HG03378 (cell line): ENCODE results near the gene PSME3IP1.
"Not testable (repeated sequence)": the region's sequence is repeated elsewhere in the genome, so short reads cannot be mapped to it uniquely, and the experiment has no call there.

Experiments used
- ATAC-seq: cut with Tn5 transposase; IDR thresholded peaks from one replicate; pipeline ENCODE4 v1.9.1; 2021; ENCODE audit warnings: mild to moderate bottlenecking, moderate library complexity; ENCODE audit not compliant: unreplicated experiment

Gene PSME3IP1, protein sequence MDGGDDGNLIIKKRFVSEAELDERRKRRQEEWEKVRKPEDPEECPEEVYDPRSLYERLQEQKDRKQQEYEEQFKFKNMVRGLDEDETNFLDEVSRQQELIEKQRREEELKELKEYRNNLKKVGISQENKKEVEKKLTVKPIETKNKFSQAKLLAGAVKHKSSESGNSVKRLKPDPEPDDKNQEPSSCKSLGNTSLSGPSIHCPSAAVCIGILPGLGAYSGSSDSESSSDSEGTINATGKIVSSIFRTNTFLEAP

DNA sequence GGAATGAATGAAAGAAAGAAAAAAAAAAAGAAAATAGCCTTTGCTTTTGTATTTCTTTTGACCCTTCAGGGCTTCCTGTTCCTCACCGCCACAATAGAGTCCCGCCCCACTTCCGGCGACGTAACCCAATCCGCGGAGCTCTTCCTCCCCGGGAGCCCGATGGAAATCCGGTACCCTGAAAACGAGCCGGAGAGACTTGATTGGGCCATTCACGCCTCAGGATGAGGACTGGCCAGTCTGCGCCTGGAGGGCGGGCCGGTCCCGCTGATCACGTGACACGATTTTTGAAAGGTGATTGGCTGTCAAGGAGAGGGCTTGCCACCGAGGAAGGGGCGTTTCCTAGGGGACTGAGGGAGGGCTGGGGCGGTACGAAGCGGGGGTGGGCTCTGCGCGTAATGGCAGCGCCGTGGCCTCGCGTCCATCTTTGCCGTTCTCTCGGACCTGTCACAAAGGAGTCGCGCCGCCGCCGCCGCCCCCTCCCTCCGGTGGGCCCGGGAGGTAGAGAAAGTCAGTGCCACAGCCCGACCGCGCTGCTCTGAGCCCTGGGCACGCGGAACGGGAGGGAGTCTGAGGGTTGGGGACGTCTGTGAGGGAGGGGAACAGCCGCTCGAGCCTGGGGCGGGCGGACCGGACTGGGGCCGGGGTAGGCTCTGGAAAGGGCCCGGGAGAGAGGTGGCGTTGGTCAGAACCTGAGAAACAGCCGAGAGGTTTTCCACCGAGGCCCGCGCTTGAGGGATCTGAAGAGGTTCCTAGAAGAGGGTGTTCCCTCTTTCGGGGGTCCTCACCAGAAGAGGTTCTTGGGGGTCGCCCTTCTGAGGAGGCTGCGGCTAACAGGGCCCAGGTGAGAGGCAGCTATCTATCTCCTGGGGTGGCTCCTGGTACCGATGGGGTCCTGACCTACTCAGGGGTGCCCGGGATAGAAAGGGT lies at the start of gene PSME3IP1, which contains the start of gene RSPRY1:
TSS of gene PSME3IP1 (minus strand) at position 95 of the 927 bp plus-strand sequence. CDS start 12,185 bp downstream, outside the sequence.
TSS of gene RSPRY1 (plus strand) at position 385 of the 927 bp plus-strand sequence. CDS start 18,330 bp downstream, outside the sequence.
- ATAC-seq: peak; percentile 82

DNA sequence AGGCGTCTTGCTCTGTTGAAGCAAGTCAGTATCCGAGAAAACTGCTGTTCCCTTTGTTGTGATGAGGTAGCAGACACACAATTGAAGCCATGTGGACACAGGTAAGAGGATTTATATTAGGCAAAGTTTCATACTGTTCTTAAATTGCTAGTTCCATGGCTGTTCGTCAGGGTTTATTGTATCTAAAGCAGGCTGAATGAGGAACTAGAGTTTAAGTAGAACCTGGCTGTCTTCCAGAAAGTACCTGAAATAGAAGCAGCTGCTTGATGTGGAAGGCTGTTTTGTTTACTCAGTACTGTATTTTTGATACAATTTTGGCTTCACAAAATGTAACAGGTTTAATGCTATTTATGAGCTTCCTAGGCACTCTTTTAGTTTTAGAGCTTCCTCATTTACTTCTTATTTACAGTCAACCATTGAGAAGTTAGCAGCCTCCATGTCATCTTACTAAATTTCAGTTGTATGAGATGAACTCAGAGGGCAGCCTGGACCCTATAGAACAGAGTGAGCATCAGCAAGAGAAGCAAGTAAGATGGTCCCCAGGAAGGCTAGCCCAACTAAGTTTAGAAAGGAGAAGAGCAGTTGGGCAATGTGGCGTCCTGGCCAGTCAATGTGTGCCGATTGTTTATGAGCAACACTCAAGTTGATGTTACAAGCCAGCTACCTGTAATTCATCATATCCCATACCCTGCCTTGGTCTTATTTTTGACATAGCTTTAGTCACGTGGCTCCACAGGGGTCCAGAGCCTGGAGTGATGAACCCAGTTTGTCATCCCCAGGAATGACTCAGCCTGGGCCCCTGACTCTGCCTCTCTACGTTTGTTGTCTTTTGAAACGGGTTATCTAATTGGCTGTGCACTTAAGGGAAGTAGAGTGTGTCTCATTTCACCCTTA lies 49.5 kb upstream of the PSME3IP1 start:
- ATAC-seq: no peak

DNA sequence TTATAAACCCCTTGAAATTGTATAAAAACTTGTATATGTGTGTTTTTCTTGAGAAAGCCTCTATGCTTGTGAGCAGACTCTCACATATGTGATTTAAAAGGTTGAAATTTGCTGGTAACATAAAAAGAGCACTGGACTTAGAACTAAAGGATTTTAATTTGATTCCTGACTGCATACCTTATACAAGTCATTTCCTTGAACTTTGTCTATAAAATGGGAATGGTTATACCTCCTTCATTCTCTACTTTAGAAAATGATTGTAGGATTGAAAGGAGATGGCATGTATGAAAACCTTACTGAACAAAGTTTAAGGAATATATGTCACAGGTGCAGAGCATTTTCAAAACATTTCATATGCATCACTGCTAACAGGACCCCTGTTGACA lies 48.9 kb upstream of the PSME3IP1 start:
- ATAC-seq: no peak

DNA sequence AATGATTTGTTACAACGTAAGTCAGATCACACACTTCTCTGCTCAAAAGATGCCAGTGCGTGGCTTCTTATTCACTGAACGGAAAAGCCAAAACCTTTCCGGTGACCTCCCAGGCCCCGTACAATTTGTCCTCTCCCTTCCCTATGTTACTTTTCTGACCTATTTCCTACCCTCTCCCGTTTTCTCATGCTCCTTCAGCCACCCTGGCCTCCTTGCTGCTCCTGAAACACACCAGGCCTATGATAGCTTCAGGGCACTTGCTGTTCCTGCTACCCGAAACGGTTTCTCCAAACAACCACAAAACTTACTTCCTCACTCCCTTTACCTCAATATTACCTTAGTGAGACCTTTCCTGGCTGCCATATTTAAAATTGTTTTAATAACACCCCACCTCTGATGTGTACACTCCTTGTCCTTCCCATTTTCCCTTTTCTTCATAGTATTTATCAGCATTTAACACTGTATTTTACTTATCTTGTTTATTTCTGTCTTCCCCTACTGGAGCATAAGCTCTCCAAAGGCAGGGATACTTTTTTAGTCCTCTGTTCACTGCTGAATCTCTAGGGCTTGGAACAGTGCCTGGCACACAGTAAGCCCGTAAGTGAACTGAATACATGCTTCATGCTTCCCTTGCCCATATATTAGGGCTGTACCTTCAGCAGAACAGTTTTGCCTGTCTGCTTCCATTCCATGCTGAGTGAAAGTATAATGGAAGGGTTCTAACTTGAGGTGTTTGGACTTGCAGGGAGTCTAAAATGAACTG lies 48.3 kb upstream of the PSME3IP1 start:
- no peak for ATAC-seq

DNA sequence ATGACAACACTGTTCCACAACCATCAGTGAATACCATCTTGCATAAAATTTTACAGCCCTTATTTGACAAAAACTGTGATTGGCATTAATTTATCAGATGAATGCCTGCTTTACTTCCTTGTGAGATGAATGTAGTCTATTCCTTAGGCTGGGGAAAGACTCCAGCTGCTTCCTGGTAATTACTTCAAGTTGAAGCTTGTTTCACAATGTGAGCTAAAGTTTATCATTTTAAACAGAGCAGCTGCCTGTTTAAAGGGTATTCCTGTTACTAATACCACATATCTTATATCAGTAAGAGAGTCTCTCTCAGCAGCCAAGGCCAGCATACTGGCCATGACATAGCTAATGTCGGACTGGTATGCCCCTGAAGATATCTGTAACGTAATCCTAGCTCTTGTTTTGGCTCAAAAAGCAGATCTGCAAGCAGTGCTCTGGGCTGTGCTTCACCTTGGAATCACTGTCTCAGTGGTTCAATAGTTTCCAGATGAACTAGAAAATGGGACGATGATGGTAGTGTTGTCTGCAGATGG lies 46.0 kb upstream of the PSME3IP1 start:
- no peak for ATAC-seq

DNA sequence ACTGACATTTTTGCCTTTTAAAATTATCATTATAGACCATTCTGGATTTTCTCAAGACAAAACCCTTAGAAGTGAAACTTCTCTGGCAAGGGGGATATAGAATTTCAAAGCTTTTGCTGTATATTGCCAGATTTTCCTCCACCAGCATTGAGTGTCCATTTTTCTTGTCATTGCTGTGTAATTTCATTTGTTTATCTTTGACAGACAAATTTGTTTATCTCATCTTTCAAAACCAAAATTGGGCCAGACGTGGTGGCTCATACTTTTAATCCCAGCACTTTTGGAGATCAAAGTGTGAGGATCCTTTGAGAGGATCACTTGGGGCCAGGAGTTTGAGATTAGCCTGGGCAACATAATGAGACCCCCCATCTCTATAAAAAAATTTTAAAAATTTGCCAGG lies 43.2 kb upstream of the PSME3IP1 start:
- ATAC-seq: no peak

DNA sequence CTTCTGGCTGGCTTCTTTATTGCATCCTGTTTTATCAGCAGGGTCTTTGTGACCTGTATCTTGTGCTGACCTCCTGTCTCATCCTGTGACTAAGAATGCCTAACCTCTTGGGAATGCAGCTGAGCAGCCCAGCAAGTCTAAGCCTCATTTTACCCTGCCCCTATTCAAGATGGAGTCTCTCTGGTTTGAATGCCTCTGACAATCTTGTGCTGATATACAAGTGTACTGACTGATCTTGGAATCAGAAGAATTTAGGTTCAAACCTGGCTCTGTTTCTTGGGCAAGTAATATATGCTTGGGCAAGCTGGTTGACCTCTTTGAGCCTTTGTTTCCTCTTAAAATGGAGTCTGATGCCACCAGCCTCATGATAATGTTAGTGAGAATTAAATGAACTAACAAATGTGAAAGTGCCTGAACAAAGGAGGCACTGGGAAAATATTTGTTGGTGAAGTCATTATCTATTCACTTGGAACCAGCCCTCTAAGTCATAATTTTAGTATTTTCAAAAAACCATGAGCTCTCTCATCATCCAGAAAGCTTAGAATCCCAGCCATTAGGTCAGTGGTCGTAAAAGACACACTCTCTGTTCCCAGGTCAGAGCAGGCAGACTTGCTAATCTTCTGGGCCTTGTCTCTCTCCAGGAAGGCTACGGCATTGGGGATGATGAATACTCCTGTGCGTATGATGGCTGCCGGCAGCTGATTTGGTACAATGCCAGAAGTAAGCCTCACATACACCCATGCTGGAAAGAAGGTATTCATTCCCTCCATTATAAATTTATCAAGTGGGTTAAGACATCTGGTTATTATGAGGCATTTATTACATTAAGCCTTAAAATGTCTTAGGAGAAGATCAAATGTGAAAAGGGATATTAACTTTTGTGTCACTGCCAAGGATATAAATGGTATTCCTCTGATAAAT lies 41.1 kb upstream of the PSME3IP1 start:
- ATAC-seq: no peak

DNA sequence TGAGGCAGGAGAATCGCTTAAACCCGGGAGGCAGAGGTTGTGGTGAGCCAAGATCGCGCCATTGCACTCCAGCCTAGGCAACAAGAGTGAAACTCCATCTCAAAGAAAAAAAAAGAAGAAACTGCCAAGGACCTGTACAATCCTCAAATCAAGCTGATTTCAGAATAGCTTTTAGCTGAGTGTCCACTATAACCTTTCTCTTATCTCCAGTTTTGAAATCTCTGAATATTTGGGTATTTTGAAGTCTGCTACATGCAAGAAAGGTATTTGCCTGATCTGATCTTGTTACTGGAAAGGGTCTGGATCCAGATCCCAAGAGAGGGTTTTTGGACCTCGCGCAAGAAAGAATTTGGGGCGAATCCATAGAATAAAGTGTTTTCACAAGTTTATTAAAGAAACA lies 40.1 kb upstream of the PSME3IP1 start:
- no peak for ATAC-seq

DNA sequence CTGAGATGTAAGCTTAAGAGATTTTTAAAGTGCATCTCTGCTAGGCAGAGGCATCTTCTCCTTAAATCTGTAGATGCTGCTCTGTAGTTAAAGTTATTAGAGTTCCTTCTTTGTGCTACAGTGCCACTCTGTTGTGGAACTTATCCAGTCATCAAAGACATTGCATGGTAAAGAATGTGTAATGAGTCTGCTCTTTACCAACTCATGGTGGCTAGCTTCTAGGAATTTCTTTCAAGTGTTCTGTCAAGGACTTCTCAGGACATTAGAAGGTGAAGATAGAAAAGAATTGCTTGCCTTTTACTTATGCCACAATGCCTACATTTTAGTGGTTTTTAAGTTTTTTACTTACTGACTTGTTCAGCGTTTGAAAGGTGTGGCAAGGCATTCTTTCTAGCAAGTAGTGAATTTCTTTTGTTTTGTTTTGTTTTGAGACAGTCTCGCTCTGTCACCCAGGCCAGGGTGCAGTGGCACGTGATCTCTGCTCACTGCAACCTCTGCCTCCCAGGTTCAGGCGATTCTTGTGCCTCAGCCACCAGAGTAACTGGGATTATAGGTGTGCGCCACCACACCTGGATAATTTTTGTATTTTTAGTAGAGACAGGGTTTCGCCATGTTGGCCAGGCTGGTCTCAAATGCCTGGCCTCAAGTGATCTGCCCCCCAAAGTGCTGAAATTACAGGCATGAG lies 39.0 kb upstream of the PSME3IP1 start:
- ATAC-seq: no peak

DNA sequence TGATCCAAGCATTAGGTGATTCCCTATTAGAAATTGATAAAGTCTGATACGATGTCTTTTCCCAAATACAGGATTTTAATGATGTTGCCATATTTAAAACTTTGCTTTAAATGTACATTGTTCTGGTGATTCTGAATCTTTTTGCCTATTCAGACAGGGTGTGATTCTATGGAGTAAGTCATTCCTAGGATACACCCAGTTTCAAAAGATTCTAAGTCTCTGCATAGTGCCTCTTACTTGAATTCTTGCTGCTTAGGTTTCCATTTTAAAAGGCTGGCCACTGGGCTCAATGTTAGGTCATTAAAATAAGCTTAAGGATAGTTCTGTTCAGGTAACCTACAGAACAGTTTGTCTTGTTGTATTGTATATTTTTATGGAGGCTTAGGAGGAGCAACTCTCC lies 37.2 kb upstream of the PSME3IP1 start:
- ATAC-seq: no peak

DNA sequence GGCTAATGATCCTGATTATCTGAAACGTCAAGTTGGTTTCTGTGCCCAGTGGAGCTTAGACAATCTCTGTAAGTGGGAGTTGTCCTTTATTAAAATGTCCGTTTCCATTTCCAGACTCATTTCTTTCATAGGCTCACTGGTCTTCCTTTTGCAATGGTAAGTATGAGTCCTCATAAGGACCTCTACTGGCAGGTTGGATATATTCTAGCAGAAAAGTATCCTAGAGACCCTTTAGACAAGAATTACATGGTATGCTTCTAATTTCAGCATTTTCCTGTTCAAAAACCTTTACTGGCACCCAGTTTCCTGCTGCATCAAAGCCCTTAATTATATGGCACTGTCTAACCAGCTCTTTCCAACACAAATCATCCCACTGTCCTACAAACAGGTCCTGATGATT lies 31.1 kb upstream of the PSME3IP1 start:
- no peak for ATAC-seq

DNA sequence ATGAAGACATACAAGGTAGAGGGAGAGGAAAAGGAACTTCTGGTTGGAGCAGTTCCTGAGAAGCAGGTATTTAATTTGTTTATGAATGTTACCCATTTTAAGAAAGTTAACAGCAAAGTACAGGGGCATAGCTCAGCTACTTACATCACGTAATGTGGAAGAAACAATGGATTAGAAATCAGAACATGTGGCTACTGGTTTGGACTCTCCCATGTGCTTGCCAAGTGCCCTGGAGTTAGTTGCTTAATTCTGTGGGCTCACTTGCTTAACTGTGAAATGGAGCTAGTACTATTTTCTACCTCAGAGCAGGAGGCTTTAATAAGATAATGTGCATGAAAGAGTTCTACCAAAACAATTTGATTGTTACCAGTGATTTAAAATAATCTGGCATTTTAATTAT lies 27.6 kb upstream of the PSME3IP1 start:
- no peak for ATAC-seq

DNA sequence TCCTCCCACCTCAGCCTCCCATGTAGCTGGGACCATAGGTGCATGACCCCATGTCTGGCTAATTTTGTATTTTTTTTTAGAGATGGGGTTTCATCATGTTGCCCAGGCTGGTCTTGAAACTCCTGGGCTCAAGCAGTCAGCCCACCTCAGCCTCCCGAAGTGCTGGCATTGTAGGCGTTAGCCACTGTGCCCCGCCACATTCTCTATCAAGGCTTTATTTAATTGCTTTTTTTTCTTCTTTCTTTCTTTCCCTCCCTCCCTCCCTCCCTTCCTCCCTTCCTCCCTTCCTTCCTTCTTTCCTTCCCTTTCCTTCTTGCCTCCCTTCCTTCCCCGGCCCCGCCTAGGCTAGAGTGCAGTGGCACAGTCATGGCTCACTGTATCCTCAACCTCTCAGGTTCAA lies 23.9 kb upstream of the PSME3IP1 start:
- ATAC-seq: no peak

DNA sequence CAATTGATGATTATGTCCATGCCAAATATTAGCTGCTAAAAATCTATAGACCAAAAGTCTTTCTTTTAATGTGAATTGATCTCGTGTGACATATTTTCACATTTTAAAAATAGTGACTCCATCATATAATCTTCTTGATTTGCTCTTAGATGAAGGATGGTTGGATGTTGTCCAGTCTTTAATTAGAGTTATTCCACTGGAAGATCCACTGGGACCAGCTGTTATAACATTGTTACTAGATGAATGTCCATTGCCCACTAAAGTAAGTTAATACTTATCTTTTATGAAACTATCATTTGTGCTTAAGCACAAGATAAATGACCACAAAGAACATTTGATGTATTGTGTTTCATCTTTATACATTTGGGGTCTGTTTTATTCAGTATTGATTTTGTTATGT lies 23.1 kb upstream of the PSME3IP1 start:
- no peak for ATAC-seq

DNA sequence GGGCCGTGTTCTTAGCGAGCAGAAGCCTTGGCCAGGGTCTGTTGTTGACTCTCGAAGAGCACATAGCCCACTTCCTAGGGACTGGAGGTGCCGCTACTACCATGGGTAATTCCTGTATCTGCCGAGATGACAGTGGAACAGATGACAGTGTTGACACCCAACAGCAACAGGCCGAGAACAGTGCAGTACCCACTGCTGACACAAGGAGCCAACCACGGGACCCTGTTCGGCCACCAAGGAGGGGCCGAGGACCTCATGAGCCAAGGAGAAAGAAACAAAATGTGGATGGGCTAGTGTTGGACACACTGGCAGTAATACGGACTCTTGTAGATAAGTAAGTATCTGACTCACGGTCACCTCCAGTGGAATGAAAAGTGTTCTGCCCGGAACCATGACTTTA lies 18.8 kb upstream of the PSME3IP1 start:
- no peak for ATAC-seq

DNA sequence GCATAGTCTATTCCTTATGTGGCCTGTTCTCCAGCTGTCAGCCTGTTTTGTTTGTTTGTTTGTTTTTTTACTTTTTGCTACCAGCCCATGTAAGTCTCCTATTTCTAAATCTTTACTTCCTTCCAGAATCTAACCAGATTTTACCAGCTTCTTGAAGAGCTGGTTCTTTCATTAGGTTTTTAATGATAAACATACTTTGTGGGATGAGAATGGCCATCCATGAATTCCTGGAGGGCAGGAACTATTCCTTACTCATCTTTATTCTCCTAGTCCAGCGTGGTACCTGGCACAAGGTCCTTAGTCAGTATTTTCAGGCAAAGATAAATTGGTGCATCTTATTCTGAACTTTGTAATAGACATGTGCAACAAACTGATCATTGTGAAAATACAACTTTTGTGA lies 17.6 kb upstream of the PSME3IP1 start:
- no peak for ATAC-seq

DNA sequence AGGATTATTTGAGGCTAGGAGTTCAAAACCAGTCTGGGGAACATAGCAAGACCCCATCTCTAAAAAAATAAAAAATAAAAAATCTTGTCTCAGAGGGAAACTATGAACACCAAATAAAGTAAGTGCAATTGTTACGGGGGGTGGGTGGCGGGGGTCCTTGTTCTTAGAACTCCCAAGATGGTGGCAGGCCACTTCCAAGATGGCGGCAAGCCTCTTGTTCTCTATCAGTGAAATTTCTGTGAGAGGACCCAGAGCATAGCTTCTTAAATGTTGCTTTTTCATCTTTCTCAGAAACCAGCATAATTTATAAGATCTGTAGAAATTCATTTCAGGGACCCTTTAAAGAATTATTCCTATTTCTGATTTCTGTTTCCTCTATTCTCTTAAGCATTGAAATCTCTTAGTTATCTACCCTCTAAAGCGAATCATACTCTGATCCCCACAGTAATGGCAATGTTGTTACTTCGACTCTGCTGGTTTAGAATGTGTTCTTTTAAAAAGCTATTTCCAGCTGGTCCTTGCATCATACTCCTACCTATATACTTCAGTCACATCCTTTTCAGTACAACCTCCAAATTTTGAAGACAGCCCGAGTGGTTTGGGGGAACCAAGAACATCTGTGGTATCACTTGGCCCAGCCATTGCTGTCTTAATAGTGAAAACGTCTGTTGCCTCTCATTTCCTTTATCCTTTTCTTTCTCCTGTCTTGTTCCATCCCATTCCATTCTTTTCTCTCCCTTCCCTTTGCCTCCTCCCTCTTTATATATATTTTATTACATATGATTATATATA lies 16.5 kb upstream of the PSME3IP1 start:
- ATAC-seq: no peak

DNA sequence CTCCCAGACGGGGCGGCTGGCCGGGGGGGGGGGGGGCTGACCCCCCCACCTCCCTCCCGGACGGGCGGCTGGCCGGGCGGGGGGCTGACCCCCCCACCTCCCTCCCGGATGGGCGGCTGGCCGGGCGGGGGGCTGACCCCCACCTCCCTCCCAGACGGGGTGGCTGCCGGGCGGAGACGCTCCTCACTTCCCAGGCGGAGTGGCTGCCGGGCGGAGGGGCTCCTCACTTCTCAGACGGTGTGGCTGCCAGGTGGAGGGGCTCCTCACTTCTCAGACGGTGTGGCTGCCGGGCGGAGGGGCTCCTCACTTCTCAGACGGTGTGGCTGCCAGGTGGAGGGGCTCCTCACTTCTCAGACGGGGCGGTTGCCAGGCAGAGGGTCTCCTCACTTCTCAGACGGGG lies 15.1 kb upstream of the PSME3IP1 start:
- not testable (repeated sequence) for ATAC-seq
